ENCODE measurements around the gene POLR3A. TPM values are rescaled to one million over a fixed set of nuclear protein-coding genes. Genes with fewer than 3 reads are reported as not detected.

The POLR3A gene
- total RNA-seq, 1 donor from 2014 or later = 5.6 TPM

GRCh38 chr10:78047314-78047891 is 18.1 kb upstream of the POLR3A start:
- ATAC-seq (peak; percentile 92), DNase-seq (ENCODE audit: low spot score) (peak; percentile 81)

- DNase-seq (ENCODE audit: low spot score) (no peak), ATAC-seq (no peak)
Measured at GRCh38 chr10:78046711-78047269, 17.5 kb upstream of the POLR3A start.

- no peak for DNase-seq (ENCODE audit: low spot score)
- ATAC-seq = no peak
Measured at GRCh38 chr10:78045856-78046255, 16.5 kb upstream of the POLR3A start.

DNA sequence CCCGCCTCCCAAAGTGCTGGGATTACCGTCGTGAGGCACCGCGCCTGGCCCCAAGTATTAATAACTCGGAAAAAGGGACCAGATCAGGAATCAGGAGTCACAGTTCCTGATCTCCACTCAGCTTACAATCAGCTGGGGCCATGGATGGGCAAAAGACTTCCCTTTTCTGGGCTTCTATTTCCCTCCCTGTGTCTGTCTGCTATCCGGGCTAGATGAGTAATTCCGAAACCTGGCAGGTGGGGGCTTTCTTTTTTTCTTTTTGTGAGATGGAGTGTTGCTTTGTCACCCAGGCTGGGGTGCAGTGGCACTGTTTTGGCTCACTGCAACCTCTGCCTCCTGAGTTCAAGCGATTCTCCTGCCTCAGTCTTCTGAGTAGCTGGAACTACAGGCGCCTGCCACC is 15.9 kb upstream of the POLR3A start:
- ATAC-seq = no peak
- no peak for DNase-seq (ENCODE audit: low spot score)

DNA sequence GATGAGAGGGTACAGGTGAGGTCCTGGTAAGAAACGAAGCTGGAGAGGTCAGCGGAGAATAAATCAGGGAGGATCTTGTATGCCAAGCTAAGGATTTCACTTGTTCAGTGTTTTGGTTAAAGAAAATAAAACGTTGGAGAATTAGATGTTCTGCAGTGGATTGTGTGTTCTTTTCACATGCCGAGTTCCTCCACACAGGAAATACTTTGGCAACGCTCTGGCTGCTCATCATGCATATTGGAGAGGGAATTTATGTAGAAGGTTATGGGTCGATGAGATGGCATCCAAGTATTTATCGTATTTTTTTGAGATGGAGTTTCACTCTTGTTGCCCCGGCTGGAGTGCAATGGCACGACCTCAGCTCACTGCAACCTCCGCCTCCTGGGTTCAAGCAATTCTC is 15.4 kb upstream of the POLR3A start:
- ATAC-seq (no peak), DNase-seq (ENCODE audit: low spot score) (no peak)

DNA sequence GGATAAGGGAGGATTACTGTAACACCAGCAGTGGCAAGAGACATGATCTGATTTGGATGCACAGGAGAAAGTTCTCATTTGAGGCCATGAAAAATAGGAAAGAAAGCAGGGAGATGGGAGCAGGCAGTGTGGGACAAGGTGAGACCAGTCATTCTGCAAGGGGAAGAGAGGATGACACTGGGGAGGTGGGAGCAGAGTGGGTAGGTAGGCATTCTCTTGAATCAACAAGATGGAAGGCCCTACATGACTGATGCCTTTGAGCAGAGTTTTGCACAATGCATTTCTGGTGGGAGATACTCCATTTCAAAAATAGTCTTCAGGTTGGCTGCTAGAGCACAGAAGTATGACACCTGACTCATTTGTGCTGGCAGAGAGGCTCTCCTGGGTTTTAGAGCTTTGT is 14.9 kb upstream of the POLR3A start:
- DNase-seq (ENCODE audit: low spot score) = no peak
- ATAC-seq = no peak

DNA sequence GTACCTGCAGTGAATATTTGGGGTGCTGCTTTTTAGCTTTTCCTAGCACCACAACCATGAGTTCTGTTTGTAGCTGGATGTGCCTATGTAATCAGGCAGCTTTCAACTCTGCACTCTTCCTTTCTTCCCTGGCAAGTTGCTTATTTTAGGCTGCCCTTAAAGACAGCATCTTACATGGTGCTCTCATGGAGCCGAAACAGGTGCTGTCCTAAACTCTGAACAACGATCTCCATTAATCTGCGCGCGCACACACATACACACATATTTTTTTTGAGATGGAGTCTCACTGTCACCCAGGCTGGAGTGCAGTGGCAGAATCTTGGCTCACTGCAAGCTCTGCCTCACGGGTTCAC is 13.4 kb upstream of the POLR3A start:
- DNase-seq (ENCODE audit: low spot score) (no peak), ATAC-seq (no peak)

DNA sequence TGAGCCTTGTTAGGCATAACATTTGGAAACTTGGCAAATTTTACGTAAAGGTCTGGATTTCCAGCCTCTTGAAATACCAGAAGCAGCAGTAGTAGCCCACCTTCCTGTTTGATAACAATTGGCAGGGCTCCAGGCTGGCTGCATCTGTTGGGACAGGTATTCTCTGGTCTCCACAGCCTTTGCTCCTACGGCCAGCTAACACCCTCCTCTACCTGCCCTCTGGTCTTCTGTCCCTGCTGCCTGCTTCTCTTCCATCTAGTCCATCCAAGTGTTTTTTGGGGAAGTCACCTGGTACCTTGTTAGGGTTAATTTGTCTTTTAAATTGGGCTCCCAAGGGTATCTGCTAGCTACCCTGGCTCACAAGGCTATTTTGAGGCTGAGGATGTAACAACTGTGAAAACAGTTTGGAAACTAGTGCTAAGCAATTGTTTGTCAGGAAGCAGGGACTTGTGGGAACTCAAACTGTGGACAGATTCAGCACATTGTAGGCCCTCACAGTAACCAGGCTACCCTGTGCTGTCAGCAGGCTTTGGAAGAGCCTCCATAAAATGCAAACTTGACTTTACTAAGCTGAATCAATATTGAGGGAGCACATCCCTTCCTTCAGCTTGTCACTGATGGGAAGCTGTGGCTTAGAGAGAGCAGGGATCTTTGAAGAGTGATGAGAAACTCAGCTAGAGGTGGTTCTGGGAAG is 12.9 kb upstream of the POLR3A start:
- no peak for ATAC-seq
- no peak for DNase-seq (ENCODE audit: low spot score)

GRCh38 chr10:78041170-78042057 is 12.1 kb upstream of the POLR3A start:
- no peak for DNase-seq (ENCODE audit: low spot score)
- no peak for ATAC-seq

DNA sequence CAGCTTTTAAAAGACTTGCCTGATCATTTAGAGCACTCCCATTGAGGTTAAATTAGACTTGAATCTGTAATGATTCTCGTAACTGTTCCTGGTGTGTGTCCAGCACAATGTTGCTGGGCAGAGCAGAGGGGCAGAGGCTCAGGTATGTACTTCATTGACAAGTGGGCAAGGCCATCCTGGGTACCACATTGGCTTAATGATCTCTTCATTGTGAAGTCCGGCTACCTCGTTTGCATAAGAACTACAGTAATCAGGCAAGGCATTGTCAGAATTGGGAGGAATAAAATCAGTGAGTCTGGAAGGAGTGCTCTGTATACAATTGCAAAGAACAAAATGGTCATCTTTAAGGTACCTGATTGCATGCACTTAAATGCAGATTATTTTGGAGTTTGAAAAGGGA is 10.4 kb upstream of the POLR3A start:
- ATAC-seq = no peak

DNA sequence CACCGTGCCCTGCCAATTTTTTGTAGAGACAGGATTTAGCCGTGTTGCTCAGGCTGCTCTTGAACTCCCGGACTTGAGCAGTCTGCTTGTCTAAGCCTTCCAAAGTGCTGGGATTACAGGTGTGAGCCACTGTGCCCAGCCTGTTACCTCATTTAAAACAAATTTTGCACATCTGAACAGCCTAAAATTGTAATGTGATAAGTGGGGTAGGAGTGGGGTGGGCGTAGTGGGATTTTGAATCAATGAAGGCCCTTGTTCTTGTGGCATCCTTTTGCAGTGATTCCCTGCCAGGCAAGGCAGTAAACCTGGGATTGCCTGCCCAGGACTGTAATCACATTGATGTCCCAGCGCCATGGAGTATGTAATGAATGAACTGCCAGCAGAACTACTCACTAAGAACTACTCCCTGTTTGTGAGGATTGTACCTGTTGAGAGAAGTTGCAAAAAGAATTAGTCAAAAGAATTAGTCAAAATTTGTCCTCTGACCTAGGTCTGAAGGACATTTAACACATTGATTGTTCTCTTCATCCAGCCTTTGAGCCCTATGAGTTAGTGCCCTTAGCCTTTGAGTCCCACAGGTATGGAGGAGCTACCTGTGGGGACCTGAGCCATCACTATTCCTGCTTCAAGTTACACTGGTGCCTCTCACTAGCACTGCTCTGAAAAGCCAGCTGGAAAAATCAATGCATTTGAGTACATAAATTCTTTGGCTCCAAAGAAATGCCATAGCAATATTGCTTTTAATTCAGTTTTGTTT is 9.7 kb upstream of the POLR3A start:
- no peak for DNase-seq (ENCODE audit: low spot score)
- ATAC-seq = no peak

More for the DNA sequence above, 10.4 kb upstream of the POLR3A start:
- DNase-seq (ENCODE audit: low spot score) = no peak

- DNase-seq (ENCODE audit: low spot score) (no peak), ATAC-seq (no peak)
Measured at GRCh38 chr10:78038105-78038504, 8.8 kb upstream of the POLR3A start.

DNA sequence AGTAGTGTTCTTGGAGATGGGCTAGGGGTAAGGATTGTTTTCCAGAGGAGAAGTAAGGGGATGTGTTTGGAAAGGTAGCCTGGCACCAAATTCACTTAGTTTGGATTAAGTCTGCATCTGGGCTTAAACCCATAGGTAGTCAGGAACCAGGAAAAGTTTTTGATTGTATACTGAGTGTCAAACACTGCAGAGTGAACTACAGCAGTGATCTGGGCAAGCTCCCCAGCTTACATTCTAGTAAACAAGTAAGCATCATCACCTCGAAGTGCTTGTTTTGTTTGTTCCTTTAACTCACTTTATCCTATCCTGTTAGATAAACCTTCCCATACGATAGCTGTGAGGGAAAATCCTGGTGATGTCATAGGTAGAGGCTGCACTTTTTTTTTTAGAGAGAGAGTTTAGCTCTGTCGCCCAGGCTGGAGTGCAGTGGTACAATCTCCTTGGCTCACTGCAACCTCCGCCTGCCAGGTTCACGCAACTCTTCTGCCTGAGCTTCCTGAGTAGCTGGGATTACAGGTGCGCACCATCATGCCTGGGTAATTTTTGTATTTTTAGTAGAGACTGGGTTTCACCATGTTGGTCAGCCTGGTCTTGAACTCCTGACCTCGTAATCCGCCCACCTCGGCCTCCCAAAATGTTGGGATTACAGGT is 6.7 kb upstream of the POLR3A start:
- DNase-seq (ENCODE audit: low spot score) = no peak
- ATAC-seq = no peak

- ATAC-seq (no peak), DNase-seq (ENCODE audit: low spot score) (no peak)
Measured at GRCh38 chr10:78035437-78035836, 6.1 kb upstream of the POLR3A start.

GRCh38 chr10:78035025-78035424 is 5.7 kb upstream of the POLR3A start:
- DNase-seq (ENCODE audit: low spot score) = no peak
- ATAC-seq = no peak

DNA sequence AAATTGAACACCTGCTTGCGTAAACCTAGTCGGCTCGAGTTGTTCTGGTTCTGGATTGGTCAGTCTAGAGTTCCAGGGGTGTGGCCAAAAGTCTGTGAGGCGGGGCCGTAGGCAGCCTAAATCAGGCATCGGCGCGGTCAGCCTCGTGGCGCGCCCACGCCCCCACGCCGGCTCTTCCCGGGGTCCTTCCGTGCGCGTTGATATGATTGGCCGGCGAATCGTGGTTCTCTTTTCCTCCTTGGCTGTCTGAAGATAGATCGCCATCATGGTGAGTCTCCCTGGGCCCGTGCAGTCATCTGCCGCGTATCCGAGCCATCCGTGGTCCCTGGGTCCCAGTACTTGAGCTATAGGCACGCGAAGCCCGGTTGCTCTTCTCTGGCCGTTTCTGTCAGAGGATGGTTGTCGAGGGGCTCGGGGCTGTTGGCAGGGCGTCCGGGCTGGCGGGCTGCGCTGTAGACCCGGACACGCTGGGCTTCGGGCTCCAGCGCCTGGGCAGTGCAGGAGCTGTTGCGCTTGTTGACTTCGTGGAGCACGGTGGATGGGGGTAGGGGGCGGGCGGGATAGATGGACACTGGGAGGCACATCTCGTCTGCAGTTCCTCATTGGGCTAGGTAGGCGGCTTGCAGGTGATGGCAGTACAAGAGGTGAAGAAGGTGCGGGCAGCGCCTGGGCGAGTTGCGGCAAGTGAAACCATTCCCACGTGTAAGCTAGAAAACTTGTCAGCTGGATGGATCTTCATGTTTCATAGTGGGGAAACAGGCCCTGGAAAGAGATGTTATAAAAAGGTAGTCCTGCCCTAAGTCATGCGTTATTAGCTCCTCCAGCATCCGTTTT is 4.5 kb upstream of the POLR3A start, which contains the start of gene RPS24:
Gene RPS24, plus strand, starts transcription at position 227 of the 834 bp plus-strand sequence. Its CDS starts 39 bp downstream, at position 266.
- DNase-seq (ENCODE audit: low spot score) (peak; percentile 97), ATAC-seq (peak; percentile 88)

- ATAC-seq (no peak), DNase-seq (ENCODE audit: low spot score) (no peak)
Measured at GRCh38 chr10:78033387-78033636, 4.0 kb upstream of the POLR3A start.

DNA sequence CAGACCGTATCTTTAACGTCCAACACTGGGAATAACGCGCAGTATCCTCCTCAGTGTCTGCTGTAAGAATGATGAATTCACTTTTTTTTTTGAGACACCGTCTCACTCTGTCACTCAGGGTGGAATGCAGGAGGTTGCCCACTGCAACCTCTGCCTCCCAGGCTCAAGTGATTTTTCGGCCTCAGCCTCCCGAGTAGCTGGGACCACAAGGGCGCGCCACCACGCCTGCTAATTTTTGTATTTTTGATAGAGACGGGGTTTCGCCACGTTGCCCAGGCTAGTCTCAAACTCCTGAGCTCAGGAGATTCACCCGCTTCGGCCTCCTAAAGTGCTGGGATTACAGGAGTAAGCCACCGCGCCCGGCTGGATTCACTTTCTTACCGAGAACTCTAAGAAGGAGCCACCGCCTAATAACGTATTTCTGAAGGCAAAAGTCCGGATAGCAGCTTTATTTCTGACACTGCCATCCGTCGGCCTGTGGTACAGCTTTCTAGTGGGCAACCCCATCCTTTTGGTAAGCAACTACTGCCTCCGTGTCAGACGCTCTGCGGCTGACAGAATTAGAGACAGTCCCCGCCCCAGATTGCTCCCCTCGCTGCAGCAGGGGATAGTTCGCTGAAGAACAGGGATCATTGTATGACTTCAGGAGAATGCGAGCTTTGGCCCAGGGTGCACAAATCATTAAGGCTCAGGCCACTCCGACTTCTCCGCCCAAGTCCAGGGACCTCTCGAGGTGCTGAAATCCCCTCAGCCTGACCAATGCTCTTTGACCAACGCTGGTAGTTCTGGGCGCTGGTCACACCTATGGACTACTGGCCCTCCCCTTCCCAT is 662 bp downstream of the POLR3A start:
- ATAC-seq = peak; percentile 30
- no peak for DNase-seq (ENCODE audit: low spot score)
